HepG2 (cell line): Measurements from ENCODE around the gene MRNIP.

ENCODE experiments used
- HCFC1 ChIP-seq: fragments of 150-350 bp; IDR thresholded peaks from 2 replicates; pipeline ENCODE4 v1.6.1; 2014; ENCODE audit warnings: low read depth, low read length
- KDM2A ChIP-seq: sonication (generic); formaldehyde crosslinking; IDR thresholded peaks from 2 replicates; pipeline ENCODE4 v1.4.0; 2020; ENCODE audit warnings: low read depth, missing genetic modification reagents, borderline replicate concordance
- POLR2A ChIP-seq, 2 experiments: IDR thresholded peaks; 2 replicates each; pipeline ENCODE4 v1.6.1; 2011; ENCODE audit warnings: low read depth in 2 of 2, low read length in 2 of 2, mild to moderate bottlenecking in 1 of 2, moderate library complexity in 1 of 2; ENCODE audit not compliant: insufficient read depth in 1 of 2

DNA sequence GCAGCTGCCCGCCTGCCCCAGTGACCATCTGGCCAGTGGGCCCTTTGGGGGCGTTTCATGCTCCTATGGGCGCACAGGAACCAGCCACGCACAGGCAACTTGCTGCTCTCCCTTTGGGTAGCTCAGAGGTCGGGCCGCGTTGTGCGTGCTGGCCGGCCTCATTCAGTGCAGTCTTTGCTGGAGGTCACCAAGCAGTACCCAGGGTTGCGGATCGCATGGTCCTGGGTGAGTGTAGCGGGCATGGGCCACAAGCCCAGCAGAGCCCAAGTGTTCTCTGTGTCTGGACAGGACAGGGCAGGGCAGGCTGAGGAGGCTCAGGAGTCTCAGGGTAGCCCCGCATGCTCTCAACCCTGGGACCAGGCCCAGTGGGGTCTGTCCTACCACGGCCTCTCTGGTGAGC is 9.9 kb upstream of the MRNIP start:
- TF ChIP-seq POLR2A (IDR thresholded peaks at IDR 0.05; ENCODE audit: insufficient read depth in 1 of 2, low read depth in 2 of 2, low read length in 2 of 2), result no peak
- no peak for TF ChIP-seq KDM2A (CRISPR knock-in tag)
- TF ChIP-seq HCFC1, result no peak
